Measurements from ENCODE around the gene RNU1-4.
"Not testable (repeated sequence)": the region's sequence is repeated elsewhere in the genome, so short reads cannot be mapped to it uniquely, and the experiment has no call there.

RNU1-4 gene

DNA sequence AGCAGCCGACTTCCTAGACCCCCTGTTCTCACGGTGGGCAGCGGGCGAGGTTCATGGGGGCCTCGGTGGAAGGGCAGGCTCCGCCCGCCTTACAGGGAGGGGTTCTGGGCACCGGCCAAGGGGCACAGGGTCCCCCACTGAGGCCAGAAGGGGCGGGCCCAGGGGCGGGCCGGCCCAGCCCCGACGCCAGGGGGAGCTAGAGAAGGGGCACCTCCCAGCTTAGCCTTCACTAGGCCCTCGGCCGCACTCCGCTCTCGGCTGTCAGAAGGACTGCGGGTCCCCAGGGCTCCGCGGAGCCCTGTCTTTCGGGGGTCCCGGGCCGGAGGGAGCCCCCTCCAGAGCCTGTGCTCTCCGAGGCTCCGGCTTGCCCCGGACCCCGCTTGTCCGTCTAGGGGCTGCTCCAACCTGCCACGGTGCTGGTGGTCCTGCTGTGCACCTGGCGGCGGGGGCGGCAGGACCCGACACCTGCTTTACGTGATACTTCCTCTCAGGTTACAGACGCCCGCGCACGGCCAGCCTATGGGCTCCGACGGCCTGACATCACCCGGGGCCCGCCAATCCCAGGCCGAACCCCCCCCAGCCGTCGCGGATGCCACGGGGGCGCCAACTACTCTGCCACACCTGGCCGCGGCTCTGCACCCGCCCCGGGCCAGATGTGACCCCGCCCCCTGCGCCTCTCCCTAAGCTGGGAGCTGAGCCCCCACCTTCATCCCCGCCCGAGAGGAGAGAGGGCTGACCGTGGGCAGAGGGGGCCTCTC is 40.0 kb upstream of the RNU1-4 start:
- not testable (repeated sequence) for H3K4me1 ChIP-seq (ENCODE audit: control insufficient read depth, insufficient read depth, low read length); H3K4me3 ChIP-seq (ENCODE audit: insufficient read depth, low read depth, low read length); H3K27ac ChIP-seq (ENCODE audit: insufficient read depth, low read depth, low read length, poor library complexity, severe bottlenecking); H3K9me3 ChIP-seq (ENCODE audit: control insufficient read depth, low read length); H3K36me3 ChIP-seq (ENCODE audit: control insufficient read depth, insufficient read depth, low read length)
- WGBS, 2 experiments: 0 to 4% methylated on average over 3 to 5 of the region's 57 CpGs
- peaks cover 31% of the 10 kb centered on the region for H3K27me3 ChIP-seq (ENCODE audit: control insufficient read depth, insufficient read depth, low read length, poor library complexity, severe bottlenecking)

DNA sequence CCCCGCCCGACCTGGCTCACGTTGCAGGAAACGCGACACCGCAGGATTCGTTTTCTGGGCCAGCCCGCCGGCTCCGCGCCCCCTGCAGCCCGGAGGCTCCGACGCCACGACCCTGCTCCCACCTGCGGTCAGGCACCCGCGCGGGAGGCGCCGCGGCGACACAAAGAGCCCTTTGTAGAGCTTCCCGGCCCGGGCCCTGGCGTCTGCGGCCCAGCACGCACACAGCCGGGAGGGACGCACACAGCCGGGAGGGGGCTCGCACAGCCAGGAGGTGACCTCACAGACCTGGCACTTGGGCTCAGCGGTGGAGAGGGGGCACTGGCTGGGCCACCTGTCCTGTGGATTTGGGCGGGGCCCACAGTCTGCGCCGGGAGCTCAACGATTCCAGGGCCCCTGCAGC is 39.1 kb upstream of the RNU1-4 start:
- H3K9me3 ChIP-seq (ENCODE audit: control insufficient read depth, low read length); H3K36me3 ChIP-seq (ENCODE audit: control insufficient read depth, insufficient read depth, low read length); H3K4me1 ChIP-seq (ENCODE audit: control insufficient read depth, insufficient read depth, low read length); H3K4me3 ChIP-seq (ENCODE audit: insufficient read depth, low read depth, low read length); H3K27ac ChIP-seq (ENCODE audit: insufficient read depth, low read depth, low read length, poor library complexity, severe bottlenecking): not testable (repeated sequence)
- peaks cover 31% of the 10 kb centered on the region for H3K27me3 ChIP-seq (ENCODE audit: control insufficient read depth, insufficient read depth, low read length, poor library complexity, severe bottlenecking)
- WGBS, 2 experiments: no CpG with 5 or more reads among the region's 37 CpGs

DNA sequence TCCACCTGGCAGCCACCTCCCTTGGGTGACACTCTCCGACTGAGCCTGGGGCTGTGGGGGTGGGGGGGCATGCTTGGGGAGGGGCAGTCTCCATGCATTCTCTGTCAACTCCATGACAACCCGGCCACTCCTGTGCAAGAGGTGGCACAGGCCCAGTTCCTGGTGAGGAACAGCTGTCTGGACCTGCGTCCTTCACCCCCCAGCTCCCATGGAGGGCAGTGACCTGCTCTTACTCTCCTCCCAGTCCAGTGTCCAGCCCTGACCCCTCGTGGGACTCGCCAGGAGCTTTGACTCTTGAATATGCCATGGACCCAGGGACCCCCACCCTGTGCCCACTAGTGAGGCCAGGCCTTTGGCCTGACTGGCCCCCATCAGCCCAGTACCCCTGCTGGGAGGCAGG is 38.0 kb upstream of the RNU1-4 start:
- not testable (repeated sequence) for H3K36me3 ChIP-seq (ENCODE audit: control insufficient read depth, insufficient read depth, low read length); H3K4me3 ChIP-seq (ENCODE audit: insufficient read depth, low read depth, low read length); H3K4me1 ChIP-seq (ENCODE audit: control insufficient read depth, insufficient read depth, low read length); H3K9me3 ChIP-seq (ENCODE audit: control insufficient read depth, low read length); H3K27ac ChIP-seq (ENCODE audit: insufficient read depth, low read depth, low read length, poor library complexity, severe bottlenecking)
- WGBS, 2 experiments: 97% methylated on average over 2 of the region's 5 CpGs
- peaks cover 25% of the 10 kb centered on the region for H3K27me3 ChIP-seq (ENCODE audit: control insufficient read depth, insufficient read depth, low read length, poor library complexity, severe bottlenecking)

DNA sequence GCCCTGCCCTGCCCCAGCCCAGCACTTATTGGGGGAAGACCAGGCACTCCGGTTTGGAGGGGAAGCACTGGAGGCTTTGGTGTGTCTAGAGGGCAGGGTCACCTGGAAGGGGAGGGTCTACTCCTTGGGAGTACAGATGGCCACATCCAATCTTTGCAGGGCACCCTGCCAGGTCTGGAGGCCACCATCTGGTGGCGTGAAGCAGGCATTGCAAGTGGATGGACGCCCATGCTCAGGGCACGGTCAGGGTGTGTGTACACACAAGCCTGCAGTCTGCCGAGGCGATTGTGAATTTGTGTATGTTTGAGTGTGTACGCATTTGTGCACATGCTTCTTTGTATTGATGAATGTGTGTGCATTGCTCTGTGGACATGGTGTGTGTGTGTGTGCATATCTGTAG is 37.2 kb upstream of the RNU1-4 start:
- not testable (repeated sequence) for H3K36me3 ChIP-seq (ENCODE audit: control insufficient read depth, insufficient read depth, low read length); H3K9me3 ChIP-seq (ENCODE audit: control insufficient read depth, low read length); H3K27ac ChIP-seq (ENCODE audit: insufficient read depth, low read depth, low read length, poor library complexity, severe bottlenecking); H3K4me1 ChIP-seq (ENCODE audit: control insufficient read depth, insufficient read depth, low read length); H3K4me3 ChIP-seq (ENCODE audit: insufficient read depth, low read depth, low read length)
- 44% methylated on average over 1 of the region's 7 CpGs; no CpG with 5 or more reads in 1 of the 2 experiments for WGBS, 2 experiments
- peaks cover 22% of the 10 kb centered on the region for H3K27me3 ChIP-seq (ENCODE audit: control insufficient read depth, insufficient read depth, low read length, poor library complexity, severe bottlenecking)

DNA sequence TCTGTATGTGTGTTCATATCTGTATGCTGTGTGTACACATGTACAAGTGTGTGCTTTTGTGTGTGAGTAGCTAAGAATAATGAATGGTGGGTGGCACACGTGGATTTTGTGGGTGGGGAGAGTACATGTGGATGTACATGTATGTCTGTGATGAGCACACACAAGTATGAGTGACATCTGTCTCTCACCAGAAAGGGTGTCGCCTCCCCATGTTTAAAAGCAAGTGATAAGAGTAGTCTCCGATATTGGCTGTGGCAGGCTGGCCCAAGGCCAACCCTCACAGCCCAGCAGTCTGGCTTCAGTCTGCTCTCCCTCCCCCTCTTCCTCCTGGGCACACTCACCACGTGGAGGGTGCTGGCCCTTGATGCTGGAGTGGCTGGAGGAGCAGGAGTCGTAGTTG is 36.7 kb upstream of the RNU1-4 start:
- H3K9me3 ChIP-seq (ENCODE audit: control insufficient read depth, low read length); H3K4me1 ChIP-seq (ENCODE audit: control insufficient read depth, insufficient read depth, low read length); H3K27ac ChIP-seq (ENCODE audit: insufficient read depth, low read depth, low read length, poor library complexity, severe bottlenecking); H3K4me3 ChIP-seq (ENCODE audit: insufficient read depth, low read depth, low read length); H3K36me3 ChIP-seq (ENCODE audit: control insufficient read depth, insufficient read depth, low read length): not testable (repeated sequence)
- peaks cover 19% of the 10 kb centered on the region for H3K27me3 ChIP-seq (ENCODE audit: control insufficient read depth, insufficient read depth, low read length, poor library complexity, severe bottlenecking)
- WGBS, 2 experiments: 73 to 77% methylated on average over 2 of the region's 5 CpGs

DNA sequence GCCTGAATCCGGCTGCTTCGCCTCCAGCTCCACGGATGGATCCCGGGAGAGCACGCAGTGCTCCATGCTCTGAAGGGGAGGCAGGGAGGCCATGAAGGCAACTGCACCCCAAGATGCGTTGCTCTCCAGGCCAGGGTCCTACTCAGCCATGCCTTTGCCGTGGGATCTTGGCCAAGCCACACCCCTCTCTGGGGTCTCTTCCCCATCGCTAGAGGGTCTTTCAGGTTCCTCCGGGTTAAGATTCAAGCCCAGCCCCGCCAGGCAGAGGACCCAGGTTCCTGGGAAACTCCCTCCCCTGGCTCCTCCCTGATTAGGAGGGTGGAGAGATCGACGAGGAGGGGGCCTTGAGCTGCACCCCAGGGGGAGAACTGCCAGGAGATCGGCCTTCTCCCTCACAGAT is 36.2 kb upstream of the RNU1-4 start:
- H3K27me3 ChIP-seq (ENCODE audit: control insufficient read depth, insufficient read depth, low read length, poor library complexity, severe bottlenecking): peaks cover 15% of the 10 kb centered on the region
- not testable (repeated sequence) for H3K9me3 ChIP-seq (ENCODE audit: control insufficient read depth, low read length); H3K4me3 ChIP-seq (ENCODE audit: insufficient read depth, low read depth, low read length); H3K36me3 ChIP-seq (ENCODE audit: control insufficient read depth, insufficient read depth, low read length); H3K27ac ChIP-seq (ENCODE audit: insufficient read depth, low read depth, low read length, poor library complexity, severe bottlenecking); H3K4me1 ChIP-seq (ENCODE audit: control insufficient read depth, insufficient read depth, low read length)
- 85 to 94% methylated on average over 3 to 5 of the region's 13 CpGs for WGBS, 2 experiments

DNA sequence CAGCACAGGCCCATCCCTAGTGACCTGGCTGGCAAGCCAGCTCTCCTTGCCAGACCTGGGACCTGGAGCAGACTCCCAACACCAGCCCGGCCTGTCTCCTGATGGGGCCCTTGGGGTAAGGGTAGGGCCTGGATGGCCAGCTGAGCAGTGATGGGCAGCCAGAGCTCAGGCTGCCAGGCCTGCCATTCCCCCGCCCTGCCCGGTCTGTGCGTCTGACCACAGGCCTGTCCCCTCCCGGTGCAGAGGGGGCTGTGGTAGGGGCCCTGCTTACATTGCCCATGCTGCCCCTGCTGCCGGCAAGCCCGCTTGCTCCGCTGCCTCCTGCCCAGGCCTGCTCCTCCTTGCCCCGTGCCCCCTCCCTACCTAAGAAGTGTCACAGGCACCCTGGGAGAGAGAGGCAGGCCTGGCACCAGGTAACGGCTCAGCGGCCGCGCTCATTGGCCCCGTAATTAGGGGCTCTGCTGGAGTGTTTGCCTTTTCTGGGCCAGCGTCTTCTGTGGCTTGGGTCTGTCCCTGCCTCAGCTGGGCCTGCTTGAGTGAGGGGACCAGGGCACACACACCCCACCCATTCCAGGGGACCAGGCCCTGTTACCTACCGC is 35.7 kb upstream of the RNU1-4 start:
- H3K27me3 ChIP-seq (ENCODE audit: control insufficient read depth, insufficient read depth, low read length, poor library complexity, severe bottlenecking): peaks cover 10% of the 10 kb centered on the region
- not testable (repeated sequence) for H3K4me1 ChIP-seq (ENCODE audit: control insufficient read depth, insufficient read depth, low read length); H3K36me3 ChIP-seq (ENCODE audit: control insufficient read depth, insufficient read depth, low read length); H3K9me3 ChIP-seq (ENCODE audit: control insufficient read depth, low read length); H3K4me3 ChIP-seq (ENCODE audit: insufficient read depth, low read depth, low read length); H3K27ac ChIP-seq (ENCODE audit: insufficient read depth, low read depth, low read length, poor library complexity, severe bottlenecking)
- 88 to 93% methylated on average over 7 to 10 of the region's 16 CpGs for WGBS, 2 experiments

DNA sequence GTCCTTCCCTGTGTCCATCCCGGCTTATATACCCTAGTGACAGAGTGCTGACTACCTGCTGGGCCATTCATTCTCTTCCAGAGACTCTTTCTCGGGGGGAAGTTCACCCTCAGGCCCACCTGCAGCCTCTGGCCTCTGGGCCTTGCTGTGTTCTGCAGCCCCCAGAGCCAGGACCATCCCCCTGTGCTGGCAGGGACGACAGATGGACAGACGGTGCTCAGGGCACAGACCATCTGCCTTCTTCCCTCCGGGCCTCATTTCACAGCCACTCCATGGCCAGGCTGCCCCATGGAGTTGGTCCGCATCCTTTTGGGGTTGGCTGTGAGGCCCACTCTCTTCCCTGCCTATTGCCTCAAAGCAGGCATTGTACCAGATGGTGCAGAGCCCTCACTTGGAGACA is 34.0 kb upstream of the RNU1-4 start:
- H3K36me3 ChIP-seq (ENCODE audit: control insufficient read depth, insufficient read depth, low read length); H3K4me3 ChIP-seq (ENCODE audit: insufficient read depth, low read depth, low read length); H3K4me1 ChIP-seq (ENCODE audit: control insufficient read depth, insufficient read depth, low read length); H3K27ac ChIP-seq (ENCODE audit: insufficient read depth, low read depth, low read length, poor library complexity, severe bottlenecking); H3K9me3 ChIP-seq (ENCODE audit: control insufficient read depth, low read length); H3K27me3 ChIP-seq (ENCODE audit: control insufficient read depth, insufficient read depth, low read length, poor library complexity, severe bottlenecking): not testable (repeated sequence)
- 79 to 80% methylated on average over 5 to 6 of the region's 6 CpGs for whole genome bisulfite sequencing, 2 experiments

DNA sequence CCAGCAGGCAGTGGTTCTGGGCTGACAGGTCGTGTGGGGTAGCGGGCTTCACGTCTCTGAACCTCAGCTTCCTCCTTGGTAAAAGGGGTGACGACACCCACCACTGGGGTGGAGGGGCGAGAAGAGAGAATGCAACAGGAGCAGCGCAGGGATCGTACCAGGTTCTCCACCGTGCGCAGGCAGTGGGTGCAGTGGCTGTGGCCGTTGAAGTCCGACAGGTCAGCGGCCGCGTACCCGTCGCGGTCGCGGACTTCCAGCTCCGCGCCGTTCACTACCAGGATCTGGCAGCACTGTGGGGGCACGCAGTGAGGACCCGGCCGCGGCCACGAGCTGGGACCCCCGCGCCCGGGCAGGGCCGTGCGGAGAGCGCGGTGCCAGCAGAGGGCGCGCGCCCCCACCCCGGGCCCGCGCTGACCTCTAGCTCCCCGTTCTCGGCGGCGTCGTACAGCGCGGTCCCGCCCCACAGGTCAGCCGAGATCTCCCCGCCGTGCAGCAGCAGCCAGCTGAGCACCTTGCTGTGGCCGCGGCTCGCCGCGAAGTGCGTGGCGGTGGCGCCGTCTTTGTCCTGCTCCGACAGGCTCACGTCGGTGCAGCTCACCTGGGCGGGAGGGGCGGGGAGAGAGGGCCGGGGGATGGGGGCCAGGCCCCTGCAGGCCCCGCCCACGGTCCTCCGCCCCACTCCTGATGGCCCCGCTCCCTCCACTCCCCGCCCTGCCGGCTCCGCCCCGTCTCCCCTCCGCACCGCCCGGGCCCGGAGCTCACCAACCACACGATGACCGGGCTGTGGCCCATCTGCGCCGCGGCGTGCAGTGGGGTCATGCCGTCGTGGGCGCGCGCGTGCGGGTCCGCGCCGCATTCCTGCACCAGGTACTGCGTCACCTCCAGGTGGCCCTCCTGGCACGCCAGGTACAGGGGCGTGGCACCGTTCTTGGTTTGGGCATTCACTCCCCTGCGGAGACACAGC is 32.9 kb upstream of the RNU1-4 start:
- H3K27ac ChIP-seq (ENCODE audit: insufficient read depth, low read depth, low read length, poor library complexity, severe bottlenecking); H3K4me1 ChIP-seq (ENCODE audit: control insufficient read depth, insufficient read depth, low read length); H3K27me3 ChIP-seq (ENCODE audit: control insufficient read depth, insufficient read depth, low read length, poor library complexity, severe bottlenecking); H3K36me3 ChIP-seq (ENCODE audit: control insufficient read depth, insufficient read depth, low read length); H3K9me3 ChIP-seq (ENCODE audit: control insufficient read depth, low read length): not testable (repeated sequence)
- peak overlapping the region; percentile 16 for H3K4me3 ChIP-seq (ENCODE audit: insufficient read depth, low read depth, low read length)
- WGBS, 2 experiments: 9 to 10% methylated on average over 70 to 78 of the region's 99 CpGs

DNA sequence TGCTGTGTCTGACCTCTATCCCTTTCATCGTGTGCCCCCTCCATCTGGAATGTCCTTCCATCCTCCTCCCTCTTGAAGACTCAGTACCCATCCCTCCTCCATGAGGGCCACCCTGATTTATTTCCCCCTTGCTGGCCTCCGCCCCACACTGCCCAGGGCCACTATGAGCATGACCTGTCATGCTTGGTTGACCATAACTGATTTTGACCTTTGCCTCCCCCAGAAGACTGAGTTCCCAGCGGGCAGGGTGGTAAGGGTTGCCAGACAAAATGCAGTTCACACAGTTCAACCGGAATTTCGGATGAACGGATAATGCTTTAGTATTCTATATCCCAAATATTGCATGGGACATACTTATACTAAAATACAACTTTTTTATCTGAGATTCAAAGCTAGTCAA is 31.6 kb upstream of the RNU1-4 start:
- H3K4me1 ChIP-seq (ENCODE audit: control insufficient read depth, insufficient read depth, low read length); H3K27me3 ChIP-seq (ENCODE audit: control insufficient read depth, insufficient read depth, low read length, poor library complexity, severe bottlenecking); H3K27ac ChIP-seq (ENCODE audit: insufficient read depth, low read depth, low read length, poor library complexity, severe bottlenecking); H3K9me3 ChIP-seq (ENCODE audit: control insufficient read depth, low read length); H3K36me3 ChIP-seq (ENCODE audit: control insufficient read depth, insufficient read depth, low read length); H3K4me3 ChIP-seq (ENCODE audit: insufficient read depth, low read depth, low read length): not testable (repeated sequence)
- no CpG with 5 or more reads among the region's 6 CpGs for WGBS, 2 experiments

Measured in ectodermal cell (in vitro differentiated cells).